Endothelial cell of umbilical vein (primary cell): ENCODE data around the gene NUDT9. TPM values are rescaled to one million over a fixed set of nuclear protein-coding genes. Genes with fewer than 3 reads are reported as not detected.
"Not testable (repeated sequence)": the region's sequence is repeated elsewhere in the genome, so short reads cannot be mapped to it uniquely, and the experiment has no call there.

Source experiments
- BruUV-seq: library from RNA; stranded (reverse); fragments of 400-500 nt; replicated peaks from 2 replicates; lab custom pipeline; 2021; lab: Mats Ljungman, UMichigan
- CTCF ChIA-PET: fragments of 300-600, 350-600 bp; sonication (Branson Sonifier 250); formaldehyde crosslinking; loops from one replicate; lab custom pipeline; 2021; ENCODE audit warnings: antibody characterized with exemption, inconsistent platforms; lab: Charles Lee
- POLR2A ChIA-PET: fragments of 300-600, 350-600 bp; sonication (Branson Sonifier 250); formaldehyde crosslinking; loops from one replicate; lab custom pipeline; 2021; ENCODE audit warnings: antibody characterized with exemption, inconsistent platforms; lab: Charles Lee
- DNase-seq: peaks from one replicate; pipeline ENCODE4 v3.0.0-alpha.2; 2011; ENCODE audit warnings: low read depth, low spot score
- FAIRE-seq: peaks from 2 replicates; lab custom pipeline; 2011; peaks lifted over from hg19 to GRCh38; lab: Jason Lieb, UNC
- H2AFZ ChIP-seq: 2 replicates; pipeline ENCODE4 v1.6.0; 2012; ENCODE audit warnings: low read depth, low read length, control low read depth, inconsistent platforms
- H3K27ac ChIP-seq: 2 replicates; pipeline ENCODE4 v1.5.1; 2011; ENCODE audit warnings: low read depth, mild to moderate bottlenecking, control low read depth, low read length, moderate library complexity; ENCODE audit not compliant: insufficient read depth
- H3K27me3 ChIP-seq, 2 experiments: 2 replicates each; pipeline versions ENCODE4 v1.6.0 to v1.6.1; 2011; ENCODE audit warnings: low read length in 2 of 2, mixed read lengths in 1 of 2; ENCODE audit not compliant: control insufficient read depth in 2 of 2, insufficient read depth in 2 of 2
- H3K36me3 ChIP-seq, 2 experiments: 2 replicates in 1 of 2; 3 replicates in 1 of 2; pipeline ENCODE4 v1.5.1; 2011; ENCODE audit warnings: low read length in 2 of 2, mild to moderate bottlenecking in 1 of 2, moderate library complexity in 1 of 2; ENCODE audit not compliant: control insufficient read depth in 2 of 2, insufficient read depth in 2 of 2; ENCODE audit errors: extremely low read depth in 1 of 2
- H3K4me1 ChIP-seq: 3 replicates; pipeline ENCODE4 v1.5.1; 2011; ENCODE audit warnings: mild to moderate bottlenecking, low read length; ENCODE audit not compliant: control insufficient read depth, insufficient read depth; ENCODE audit errors: extremely low read depth
- H3K4me2 ChIP-seq: 2 replicates; pipeline ENCODE4 v1.6.1; 2011; ENCODE audit warnings: low read length, control low read depth, mixed read lengths; ENCODE audit not compliant: insufficient read depth
- H3K4me3 ChIP-seq, 3 experiments: fragments of 200-600 bp in 1 of 3; sonication (generic), shearing (Covaris generic) in 1 of 3; replicated peaks in 1 of 3; 2 replicates each; pipeline ENCODE4 v1.5.1; 2011 to 2016; ENCODE audit warnings: control low read depth in 3 of 3, low read length in 3 of 3, mild to moderate bottlenecking in 2 of 3, inconsistent platforms in 1 of 3, low read depth in 1 of 3, moderate library complexity in 1 of 3; ENCODE audit not compliant: insufficient read depth in 1 of 3
- H3K79me2 ChIP-seq: 2 replicates; pipeline ENCODE4 v1.6.0; 2012; ENCODE audit warnings: low read length, inconsistent platforms; ENCODE audit not compliant: control insufficient read depth, insufficient read depth
- H3K9ac ChIP-seq: replicated peaks from 2 replicates; pipeline ENCODE3; 2011; ENCODE audit warnings: low read length, control low read depth; ENCODE audit not compliant: insufficient read depth; ENCODE audit errors: extremely low read depth
- H3K9me1 ChIP-seq: replicated peaks from 3 replicates; pipeline ENCODE4 v1.6.0; 2011; ENCODE audit warnings: mild to moderate bottlenecking, low read length; ENCODE audit not compliant: control insufficient read depth, insufficient read depth; ENCODE audit errors: extremely low read depth
- H3K9me3 ChIP-seq: replicated peaks from 2 replicates; pipeline ENCODE4 v1.5.1; 2012; ENCODE audit warnings: low read length, inconsistent platforms; ENCODE audit not compliant: control insufficient read depth, insufficient read depth
- H4K20me1 ChIP-seq: replicated peaks from 2 replicates; pipeline ENCODE3; 2011; ENCODE audit warnings: mild to moderate bottlenecking, low read length; ENCODE audit not compliant: control insufficient read depth, insufficient read depth; ENCODE audit errors: extremely low read depth
- EZH2 ChIP-seq: IDR thresholded peaks from 2 replicates; pipeline ENCODE4 v1.6.1; 2012; ENCODE audit warnings: borderline replicate concordance, low read depth, mild to moderate bottlenecking, moderate library complexity, low read length, inconsistent platforms; ENCODE audit not compliant: severe bottlenecking
- FOS ChIP-seq: IDR thresholded peaks from 2 replicates; pipeline ENCODE4 v1.6.1; 2011; ENCODE audit warnings: mild to moderate bottlenecking, low read length, moderate library complexity, borderline replicate concordance; ENCODE audit not compliant: insufficient read depth
- GATA2 ChIP-seq: IDR thresholded peaks from 2 replicates; pipeline ENCODE4 v1.7.0; 2011; ENCODE audit warnings: low read depth, mild to moderate bottlenecking, moderate library complexity, mixed read lengths, low read length; ENCODE audit not compliant: insufficient read length, insufficient read depth
- JUN ChIP-seq: IDR thresholded peaks from 2 replicates; pipeline ENCODE4 v1.6.1; 2011; ENCODE audit warnings: borderline replicate concordance, low read depth; ENCODE audit not compliant: insufficient read length, insufficient read depth
- MYC ChIP-seq: IDR thresholded peaks from one replicate; pipeline ENCODE4 v1.6.1; 2011; ENCODE audit warnings: mild to moderate bottlenecking, low read depth, low read length
- POLR2A ChIP-seq: IDR thresholded peaks from 2 replicates; pipeline ENCODE4 v1.6.1; 2012; ENCODE audit warnings: low read depth, mild to moderate bottlenecking, control low read depth, low read length
- dilution Hi-C: fragments of 300-500 bp; cut with MboI; formaldehyde crosslinking; loops from one replicate; pipeline ENCODE4 v1.15.0; 2019; ENCODE audit warnings: low sequenced_read_pairs; ENCODE audit not compliant: extremely low pct_ligation_motif_present
- intact Hi-C: fragments of 100-400 bp; cut with micrococcal nuclease; formaldehyde crosslinking; loops from one replicate; pipeline ENCODE4 v1.10.0; 2022
- polyA plus RNA-seq, 4 experiments: library from polyadenylated mRNA; depleted of rRNA in 3 of 4; stranded (reverse) in 3 of 4; unstranded in 1 of 4; fragments of >200 nt; gene quantifications; 2 replicates each; pipeline versions ENCODE4 v1.2.1 to v1.2.3, GENCODE V29; 2011 to 2012; ENCODE audit warnings: missing spikeins in 1 of 4
- total RNA-seq: library from RNA; stranded (reverse); gene quantifications from 2 replicates; pipeline ENCODE4 v1.2.3, GENCODE V29; 2021
- TF ChIP-seq, protein P1 (sequence below): IDR thresholded peaks from 2 replicates; pipeline ENCODE4 v1.6.1; 2011; ENCODE audit not compliant: insufficient read depth, insufficient read length
- TF ChIP-seq, protein P2 (sequence below), 2 donors: IDR thresholded peaks; 1 replicate in 1 of 2; 2 replicates in 1 of 2; pipeline ENCODE4 v1.5.1; 2011; ENCODE audit warnings: low read length in 2 of 2, mild to moderate bottlenecking in 2 of 2, moderate library complexity in 2 of 2, control low read depth in 1 of 2, inconsistent platforms in 1 of 2, low read depth in 1 of 2; ENCODE audit not compliant: insufficient read depth in 1 of 2; ENCODE audit errors: extremely low read depth in 1 of 2

NUDT9 gene
- total and polyA plus RNA-seq, 2 donors (not counting 3 experiments of a cell fraction or from before 2014, with no cell fraction given), result 15.3 to 25.0 TPM

DNA sequence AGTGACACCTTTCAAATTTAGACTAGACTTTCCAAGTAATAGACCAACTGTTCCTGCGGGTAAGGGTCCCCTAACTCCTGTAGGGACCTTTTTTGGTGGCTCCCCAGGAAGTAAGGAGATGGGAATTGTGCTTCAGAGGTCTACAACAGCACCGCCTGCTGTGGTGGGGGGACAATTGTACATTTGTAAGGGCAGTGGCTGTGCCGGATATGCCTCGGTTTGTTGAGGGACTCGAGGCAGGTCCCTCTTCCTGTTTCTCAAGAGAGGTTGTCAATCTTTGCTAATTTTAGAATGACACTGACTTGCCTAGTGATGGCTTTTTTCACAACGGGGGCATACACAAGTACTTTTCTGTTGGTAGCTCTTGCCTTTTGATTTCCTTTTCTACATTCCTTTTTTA lies 15.9 kb upstream of the NUDT9 start:
- POLR2A ChIA-PET, result no interaction called here
- CTCF ChIA-PET, result no interaction called here
- intact Hi-C loops (no loop called here), dilution Hi-C loops (no loop called here)
- no peaks in the 10 kb centered on the region for H4K20me1 ChIP-seq
- no peaks in the 10 kb centered on the region for H3K4me1 ChIP-seq
- no peak overlapping the region for H2AFZ ChIP-seq
- no peaks in the 10 kb centered on the region for H3K79me2 ChIP-seq
- FAIRE-seq, result no peak
- TF ChIP-seq JUN, result no peak
- TF ChIP-seq, protein P1, sequence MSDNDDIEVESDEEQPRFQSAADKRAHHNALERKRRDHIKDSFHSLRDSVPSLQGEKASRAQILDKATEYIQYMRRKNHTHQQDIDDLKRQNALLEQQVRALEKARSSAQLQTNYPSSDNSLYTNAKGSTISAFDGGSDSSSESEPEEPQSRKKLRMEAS, result no peak
- TF ChIP-seq, protein P2, sequence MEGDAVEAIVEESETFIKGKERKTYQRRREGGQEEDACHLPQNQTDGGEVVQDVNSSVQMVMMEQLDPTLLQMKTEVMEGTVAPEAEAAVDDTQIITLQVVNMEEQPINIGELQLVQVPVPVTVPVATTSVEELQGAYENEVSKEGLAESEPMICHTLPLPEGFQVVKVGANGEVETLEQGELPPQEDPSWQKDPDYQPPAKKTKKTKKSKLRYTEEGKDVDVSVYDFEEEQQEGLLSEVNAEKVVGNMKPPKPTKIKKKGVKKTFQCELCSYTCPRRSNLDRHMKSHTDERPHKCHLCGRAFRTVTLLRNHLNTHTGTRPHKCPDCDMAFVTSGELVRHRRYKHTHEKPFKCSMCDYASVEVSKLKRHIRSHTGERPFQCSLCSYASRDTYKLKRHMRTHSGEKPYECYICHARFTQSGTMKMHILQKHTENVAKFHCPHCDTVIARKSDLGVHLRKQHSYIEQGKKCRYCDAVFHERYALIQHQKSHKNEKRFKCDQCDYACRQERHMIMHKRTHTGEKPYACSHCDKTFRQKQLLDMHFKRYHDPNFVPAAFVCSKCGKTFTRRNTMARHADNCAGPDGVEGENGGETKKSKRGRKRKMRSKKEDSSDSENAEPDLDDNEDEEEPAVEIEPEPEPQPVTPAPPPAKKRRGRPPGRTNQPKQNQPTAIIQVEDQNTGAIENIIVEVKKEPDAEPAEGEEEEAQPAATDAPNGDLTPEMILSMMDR (IDR thresholded peaks at IDR 0.05; ENCODE audit: extremely low read depth in 1 of 2, insufficient read depth in 1 of 2, low read depth in 1 of 2, low read length in 2 of 2), result no peak
- no peak for TF ChIP-seq FOS
- no peak for TF ChIP-seq EZH2
- TF ChIP-seq MYC, result no peak
- TF ChIP-seq POLR2A, result no peak
- TF ChIP-seq GATA2, result no peak
- no peaks in the 10 kb centered on the region for H3K9me3 ChIP-seq
- H3K9ac ChIP-seq, result no peak overlapping the region
- H3K36me3 ChIP-seq, result no peaks in the 10 kb centered on the region
- peaks cover 7 to 22% of the 10 kb centered on the region in 2 experiments for H3K27me3 ChIP-seq
- H3K9me1 ChIP-seq, result no peaks in the 10 kb centered on the region
- H3K4me2 ChIP-seq, result no peak overlapping the region
- no TSS peak for BruUV-seq
- no peak for DNase-seq
- H3K4me3 ChIP-seq, result no peak overlapping the region
- no peak overlapping the region for H3K27ac ChIP-seq

DNA sequence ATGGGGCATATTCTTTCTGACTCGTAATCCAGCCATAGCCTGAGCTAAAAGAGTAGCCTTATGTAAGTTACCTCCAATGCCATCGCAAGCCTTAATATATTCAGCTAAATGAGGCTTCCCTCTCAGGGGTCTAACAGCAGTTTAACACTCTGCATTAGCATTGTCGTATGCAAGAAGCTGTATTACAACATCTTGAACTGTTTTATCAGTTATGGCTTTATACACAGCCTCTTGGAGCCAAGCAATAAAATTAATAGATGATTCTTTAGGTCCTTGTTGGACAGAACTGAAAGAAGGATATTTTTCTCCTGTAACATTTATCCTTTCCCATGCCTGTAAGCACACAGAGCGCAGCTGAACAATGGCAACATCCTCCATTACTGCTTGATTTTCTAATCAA lies 15.5 kb upstream of the NUDT9 start:
- H3K4me3 ChIP-seq, intact Hi-C loops, CTCF ChIA-PET, H4K20me1 ChIP-seq, FAIRE-seq, H3K27ac ChIP-seq, dilution Hi-C loops, H3K4me1 ChIP-seq, BruUV-seq, DNase-seq, H3K9ac ChIP-seq, H3K9me1 ChIP-seq, POLR2A ChIA-PET, H3K4me2 ChIP-seq, H3K9me3 ChIP-seq, H2AFZ ChIP-seq, H3K36me3 ChIP-seq, H3K79me2 ChIP-seq: not testable (repeated sequence)
- H3K27me3 ChIP-seq, result peaks cover 8 to 22% of the 10 kb centered on the region in 2 experiments
